ENCODE results near the gene MYEOV.

MYEOV gene

DNA sequence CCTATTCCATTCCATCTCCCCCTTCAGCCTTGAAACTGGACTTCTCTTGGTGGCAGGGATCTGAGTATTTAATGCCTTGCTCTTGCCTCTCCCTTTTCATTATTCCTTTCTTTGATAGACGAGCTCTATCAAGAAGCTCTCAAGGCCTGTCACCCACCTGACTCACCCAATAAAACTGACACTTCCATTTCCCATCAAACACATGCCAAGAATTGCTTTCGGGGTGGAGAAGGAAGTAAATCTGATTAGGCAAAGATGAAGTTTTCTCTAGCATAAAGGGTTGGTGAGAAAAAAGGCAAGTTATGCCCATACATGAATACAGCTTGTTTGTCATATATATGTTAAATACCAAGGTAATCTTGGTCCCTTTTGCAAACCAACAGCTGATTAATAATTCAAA, 34.9 kb upstream of the MYEOV start:
- TF ChIP-seq, protein P1, sequence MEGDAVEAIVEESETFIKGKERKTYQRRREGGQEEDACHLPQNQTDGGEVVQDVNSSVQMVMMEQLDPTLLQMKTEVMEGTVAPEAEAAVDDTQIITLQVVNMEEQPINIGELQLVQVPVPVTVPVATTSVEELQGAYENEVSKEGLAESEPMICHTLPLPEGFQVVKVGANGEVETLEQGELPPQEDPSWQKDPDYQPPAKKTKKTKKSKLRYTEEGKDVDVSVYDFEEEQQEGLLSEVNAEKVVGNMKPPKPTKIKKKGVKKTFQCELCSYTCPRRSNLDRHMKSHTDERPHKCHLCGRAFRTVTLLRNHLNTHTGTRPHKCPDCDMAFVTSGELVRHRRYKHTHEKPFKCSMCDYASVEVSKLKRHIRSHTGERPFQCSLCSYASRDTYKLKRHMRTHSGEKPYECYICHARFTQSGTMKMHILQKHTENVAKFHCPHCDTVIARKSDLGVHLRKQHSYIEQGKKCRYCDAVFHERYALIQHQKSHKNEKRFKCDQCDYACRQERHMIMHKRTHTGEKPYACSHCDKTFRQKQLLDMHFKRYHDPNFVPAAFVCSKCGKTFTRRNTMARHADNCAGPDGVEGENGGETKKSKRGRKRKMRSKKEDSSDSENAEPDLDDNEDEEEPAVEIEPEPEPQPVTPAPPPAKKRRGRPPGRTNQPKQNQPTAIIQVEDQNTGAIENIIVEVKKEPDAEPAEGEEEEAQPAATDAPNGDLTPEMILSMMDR (conservative IDR thresholded peaks at IDR 0.05; ENCODE audit: low read length) = no peak
- DNase-seq (ENCODE audit: low read depth) = no peak
- no peak overlapping the region for H3K4me3 ChIP-seq (ENCODE audit: low read length)

DNA sequence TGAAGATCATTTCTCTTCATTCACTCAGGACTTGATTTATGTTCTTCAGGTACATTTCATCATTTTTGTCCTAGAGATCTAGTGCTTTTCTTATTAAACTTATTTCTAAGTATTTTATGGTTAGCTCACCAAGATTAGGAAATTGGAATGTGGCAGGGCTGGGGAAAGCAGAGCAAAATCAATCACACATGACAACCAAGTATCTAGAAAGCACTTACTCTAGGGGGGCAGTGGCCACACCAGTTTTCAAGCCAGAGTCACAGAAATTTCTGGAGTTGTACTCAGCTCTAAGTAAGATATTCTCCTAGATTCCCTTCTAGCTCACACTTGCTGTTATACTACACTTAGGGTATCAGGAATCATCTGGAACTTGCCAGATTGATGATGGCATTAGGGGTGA, 33.3 kb upstream of the MYEOV start:
- DNase-seq (ENCODE audit: low read depth) = peak; percentile 78
- no peak overlapping the region for H3K4me3 ChIP-seq (ENCODE audit: low read length)
- TF ChIP-seq, protein P1 (conservative IDR thresholded peaks at IDR 0.05; ENCODE audit: low read length) = no peak

DNA sequence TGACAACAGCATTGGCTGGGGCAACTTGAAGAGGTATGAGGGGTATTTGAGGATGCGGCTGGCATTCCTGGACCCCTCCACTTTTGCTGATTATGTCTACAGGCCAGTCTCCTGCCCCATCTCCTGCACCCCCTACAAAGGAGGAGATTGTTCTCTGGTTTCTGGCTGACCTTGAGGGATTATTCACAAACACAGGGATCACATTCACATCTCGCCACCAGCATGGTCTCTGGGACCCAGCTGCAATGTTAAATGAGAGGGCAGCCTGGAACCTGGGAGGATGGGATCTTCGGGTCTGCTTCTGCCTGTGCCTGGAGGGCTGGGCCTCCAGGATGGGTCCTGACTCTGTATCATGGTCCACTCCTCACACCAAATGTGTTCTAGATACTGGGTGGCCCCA, 32.8 kb upstream of the MYEOV start:
- no peak for DNase-seq (ENCODE audit: low read depth)
- TF ChIP-seq, protein P1 (conservative IDR thresholded peaks at IDR 0.05; ENCODE audit: low read length) = no peak
- no peak overlapping the region for H3K4me3 ChIP-seq (ENCODE audit: low read length)

DNA sequence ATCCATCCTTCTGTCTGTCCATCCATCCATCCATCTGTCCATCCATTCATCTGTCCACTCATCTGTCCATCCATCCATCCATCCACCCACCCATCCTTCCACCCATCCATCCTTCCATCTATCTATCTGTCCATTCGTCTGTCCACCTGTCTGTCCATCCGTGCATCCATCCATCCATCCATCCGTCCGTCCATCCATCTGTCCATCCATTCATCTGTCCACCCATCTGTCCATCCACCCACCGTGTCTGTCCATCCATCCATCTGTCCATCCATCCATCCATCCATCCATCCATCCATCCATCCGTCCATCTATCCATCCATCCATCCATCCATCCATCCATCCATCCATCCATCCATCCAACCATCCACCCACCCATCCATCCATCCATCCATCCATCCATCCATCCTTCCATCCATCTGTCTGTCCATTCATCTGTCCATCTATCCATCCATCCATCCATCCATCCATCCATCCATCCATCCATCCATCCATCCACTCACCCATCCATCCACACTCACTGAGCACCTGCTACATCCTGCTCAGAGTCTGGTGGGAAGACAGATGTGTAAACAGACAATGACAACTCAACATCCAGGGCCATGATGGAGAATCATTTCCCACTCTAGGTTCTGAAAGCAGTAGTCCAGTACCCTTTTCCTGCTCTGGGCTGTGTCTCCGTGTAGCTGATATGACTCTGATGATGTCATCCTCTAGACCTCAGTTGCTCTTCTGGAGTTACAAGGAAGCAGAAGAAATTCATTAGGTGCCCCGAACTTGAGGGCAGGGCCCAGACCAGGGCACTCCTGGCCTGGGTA, 30.8 kb upstream of the MYEOV start:
- TF ChIP-seq, protein P1 (conservative IDR thresholded peaks at IDR 0.05; ENCODE audit: low read length) = no peak
- DNase-seq (ENCODE audit: low read depth) = no peak
- H3K4me3 ChIP-seq (ENCODE audit: low read length) = no peak overlapping the region

DNA sequence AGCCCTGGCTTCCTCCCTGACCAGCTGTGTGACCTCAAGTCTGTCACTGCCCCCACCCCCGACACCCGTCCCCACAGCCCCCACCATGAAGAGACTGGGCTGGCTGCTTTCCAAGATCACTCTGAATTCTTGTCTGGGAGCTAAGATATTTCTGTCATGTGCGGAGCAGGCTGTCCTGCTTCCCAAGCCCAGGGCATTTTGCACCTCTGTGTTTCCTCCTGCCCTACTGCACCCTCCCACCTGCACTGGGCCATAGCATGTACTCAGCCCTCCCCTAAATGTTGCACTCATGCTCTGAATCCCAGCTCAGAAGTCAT, 30.3 kb upstream of the MYEOV start:
- DNase-seq (ENCODE audit: low read depth) = no peak
- no peak overlapping the region for H3K4me3 ChIP-seq (ENCODE audit: low read length)
- TF ChIP-seq, protein P1 (conservative IDR thresholded peaks at IDR 0.05; ENCODE audit: low read length) = no peak

DNA sequence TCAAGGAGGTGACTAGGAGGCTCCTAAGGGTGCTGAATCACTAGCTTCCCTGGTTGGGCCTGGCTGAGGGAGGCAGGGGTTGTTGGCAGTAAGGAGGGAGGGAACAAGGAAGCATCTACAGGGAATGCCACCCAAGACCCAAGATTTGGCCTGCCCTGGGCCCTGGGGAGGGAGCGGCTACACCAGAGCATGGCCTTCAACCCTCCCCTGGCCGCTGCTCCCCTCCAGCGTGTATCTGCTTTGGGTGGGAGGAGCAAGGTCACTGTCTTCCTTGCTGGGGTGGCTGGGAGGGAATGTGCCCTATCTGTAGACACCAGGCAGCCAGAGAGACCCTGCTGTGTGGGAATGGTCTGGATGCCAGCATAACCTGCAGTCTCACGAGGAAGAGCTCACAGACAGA, 29.5 kb upstream of the MYEOV start:
- no peak overlapping the region for H3K4me3 ChIP-seq (ENCODE audit: low read length)
- DNase-seq (ENCODE audit: low read depth) = no peak
- TF ChIP-seq, protein P1 (conservative IDR thresholded peaks at IDR 0.05; ENCODE audit: low read length) = no peak

DNA sequence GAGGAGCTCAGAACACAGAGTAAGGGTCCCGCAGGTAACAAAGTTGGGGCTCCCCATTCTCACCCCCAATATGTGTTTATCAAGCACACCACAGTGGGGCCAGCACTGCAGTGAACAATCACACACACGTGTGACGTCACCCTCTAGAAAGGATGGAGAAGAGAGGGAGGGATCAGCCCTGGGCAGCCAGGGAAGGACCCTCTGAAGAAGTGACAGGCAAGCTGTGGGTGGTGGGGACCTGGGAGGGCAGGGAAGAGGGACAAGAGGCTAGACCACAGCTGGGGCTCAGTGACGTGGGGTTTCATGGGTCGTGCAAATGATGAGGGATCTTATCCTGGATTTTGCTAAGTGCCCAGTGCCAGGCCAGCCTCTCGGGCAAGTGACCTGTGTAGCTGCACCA, 28.7 kb upstream of the MYEOV start:
- DNase-seq (ENCODE audit: low read depth) = no peak
- TF ChIP-seq, protein P1 (conservative IDR thresholded peaks at IDR 0.05; ENCODE audit: low read length) = no peak
- H3K4me3 ChIP-seq (ENCODE audit: low read length) = no peak overlapping the region
